ENCODE results near the gene MARCHF10.

MARCHF10 gene

DNA sequence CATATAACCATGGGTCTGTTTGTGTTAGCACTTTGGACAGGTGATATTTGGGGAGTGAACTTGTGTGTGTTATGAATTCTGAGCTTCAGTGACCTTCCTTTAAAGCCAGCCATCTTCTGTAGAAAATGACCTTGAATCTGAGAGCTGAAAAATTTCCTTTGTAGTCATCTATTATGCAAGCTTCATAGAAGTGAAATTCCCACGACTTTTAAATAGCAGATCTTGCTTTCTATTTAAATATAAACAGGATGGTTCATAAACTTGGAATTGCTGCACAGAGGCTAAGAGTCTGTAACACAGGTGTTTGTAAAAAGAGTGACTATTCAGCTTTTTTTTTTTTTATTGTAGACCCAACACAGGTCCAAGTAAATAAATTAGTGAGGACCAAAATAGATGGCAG lies 85.5 kb downstream of the MARCHF10 start:
- no peak for DNase-seq (ENCODE audit: low read depth, low spot score)
- Histone ChIP-seq H3K4me1 (ENCODE audit: insufficient read depth, insufficient read length) (peaks cover 6% of the 10 kb centered on the region), H3K4me3 (ENCODE audit: insufficient read length, low read depth) (no peak overlapping the region), H3K36me3 (ENCODE audit: insufficient read depth, insufficient read length, low read length) (no peaks in the 10 kb centered on the region), H3K27me3 (ENCODE audit: insufficient read depth, insufficient read length) (peaks cover 3% of the 10 kb centered on the region), H3K9me3 (ENCODE audit: insufficient read depth, low read length) (no peaks in the 10 kb centered on the region), H3K9ac (ENCODE audit: insufficient read length, low read depth) (no peak overlapping the region)
- no peak for TF ChIP-seq SUZ12 (IDR thresholded peaks at IDR 0.05; ENCODE audit: extremely low read depth, insufficient read depth, insufficient read length)
- no peak for TF ChIP-seq YY1 (IDR thresholded peaks at IDR 0.05; ENCODE audit: insufficient read depth, insufficient read length)
- TF ChIP-seq ZNF274 (IDR thresholded peaks at IDR 0.05; ENCODE audit: low read depth, low read length), result no peak

DNA sequence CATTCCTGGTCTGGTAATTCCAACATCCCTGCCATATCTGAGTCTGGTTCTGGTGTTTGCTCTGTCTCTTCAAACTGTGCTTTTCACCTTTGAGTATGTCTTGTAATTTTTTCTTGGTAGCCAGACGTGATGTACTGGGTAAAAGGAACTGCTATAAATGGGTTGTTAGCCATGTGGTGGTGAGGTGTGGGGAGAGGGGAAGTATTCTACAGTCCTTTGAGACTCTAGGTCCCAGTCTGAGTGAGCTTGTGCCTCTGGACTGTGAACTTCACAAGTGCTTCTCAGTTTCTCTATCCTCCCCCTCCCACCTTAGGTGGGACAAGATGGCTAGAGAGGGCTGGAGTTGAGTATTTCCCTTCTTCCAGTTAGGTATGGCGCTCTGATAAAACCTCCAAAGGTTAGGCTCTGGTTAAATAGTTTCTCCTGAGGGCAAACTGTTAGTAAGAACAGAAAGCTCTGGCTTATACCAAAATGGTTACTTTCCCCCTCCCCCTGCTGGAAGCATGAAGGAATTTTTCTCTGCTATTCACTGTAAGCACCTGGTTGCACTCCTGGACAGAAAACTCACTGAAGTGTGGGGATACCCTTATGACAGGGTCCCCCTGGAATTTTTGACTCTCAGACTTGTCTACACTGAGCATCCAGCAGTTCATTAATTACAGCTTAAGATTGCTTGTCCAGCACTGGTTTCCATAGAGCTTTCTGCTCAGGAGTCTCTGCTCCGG lies 87.8 kb downstream of the MARCHF10 start:
- no peak for TF ChIP-seq ZNF274 (IDR thresholded peaks at IDR 0.05; ENCODE audit: low read depth, low read length)
- no peak for TF ChIP-seq YY1 (IDR thresholded peaks at IDR 0.05; ENCODE audit: insufficient read depth, insufficient read length)
- TF ChIP-seq SUZ12 (IDR thresholded peaks at IDR 0.05; ENCODE audit: extremely low read depth, insufficient read depth, insufficient read length), result no peak
- Histone ChIP-seq H3K36me3 (ENCODE audit: insufficient read depth, insufficient read length, low read length) (no peaks in the 10 kb centered on the region), H3K9ac (ENCODE audit: insufficient read length, low read depth) (no peak overlapping the region), H3K9me3 (ENCODE audit: insufficient read depth, low read length) (no peaks in the 10 kb centered on the region), H3K4me1 (ENCODE audit: insufficient read depth, insufficient read length) (peaks cover 6% of the 10 kb centered on the region), H3K27me3 (ENCODE audit: insufficient read depth, insufficient read length) (peaks cover 5% of the 10 kb centered on the region), H3K4me3 (ENCODE audit: insufficient read length, low read depth) (no peak overlapping the region)
- DNase-seq (ENCODE audit: low read depth, low spot score), result no peak

DNA sequence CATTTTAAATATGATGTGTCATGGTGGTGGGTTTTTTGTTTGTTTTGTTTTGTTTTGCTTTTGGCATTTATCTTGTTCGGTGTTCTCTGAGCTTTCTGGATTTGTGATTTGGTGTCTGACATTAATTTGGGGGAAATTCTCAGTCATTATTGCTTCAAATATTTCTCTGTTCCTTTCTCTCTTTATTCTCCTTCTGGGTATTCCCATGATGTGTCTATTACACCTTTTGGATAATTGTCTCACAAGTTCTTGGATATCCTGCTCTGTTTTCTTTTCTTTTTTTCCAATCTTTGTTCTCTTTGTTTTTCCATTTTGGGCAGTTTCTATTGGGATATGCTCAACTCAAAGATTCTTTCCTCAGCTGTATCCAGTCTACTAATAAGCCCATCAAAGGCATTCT lies 88.5 kb downstream of the MARCHF10 start:
- no peak for DNase-seq (ENCODE audit: low read depth, low spot score)
- TF ChIP-seq ZNF274 (IDR thresholded peaks at IDR 0.05; ENCODE audit: low read depth, low read length) (no peak), YY1 (IDR thresholded peaks at IDR 0.05; ENCODE audit: insufficient read depth, insufficient read length) (no peak), SUZ12 (IDR thresholded peaks at IDR 0.05; ENCODE audit: extremely low read depth, insufficient read depth, insufficient read length) (no peak)
- H3K4me1 ChIP-seq (ENCODE audit: insufficient read depth, insufficient read length), result peaks cover 6% of the 10 kb centered on the region
- H3K4me3 ChIP-seq (ENCODE audit: insufficient read length, low read depth), result no peak overlapping the region
- H3K9me3 ChIP-seq (ENCODE audit: insufficient read depth, low read length), result no peaks in the 10 kb centered on the region
- peaks cover 5% of the 10 kb centered on the region for H3K27me3 ChIP-seq (ENCODE audit: insufficient read depth, insufficient read length)
- H3K9ac ChIP-seq (ENCODE audit: insufficient read length, low read depth), result no peak overlapping the region
- H3K36me3 ChIP-seq (ENCODE audit: insufficient read depth, insufficient read length, low read length), result no peaks in the 10 kb centered on the region

DNA sequence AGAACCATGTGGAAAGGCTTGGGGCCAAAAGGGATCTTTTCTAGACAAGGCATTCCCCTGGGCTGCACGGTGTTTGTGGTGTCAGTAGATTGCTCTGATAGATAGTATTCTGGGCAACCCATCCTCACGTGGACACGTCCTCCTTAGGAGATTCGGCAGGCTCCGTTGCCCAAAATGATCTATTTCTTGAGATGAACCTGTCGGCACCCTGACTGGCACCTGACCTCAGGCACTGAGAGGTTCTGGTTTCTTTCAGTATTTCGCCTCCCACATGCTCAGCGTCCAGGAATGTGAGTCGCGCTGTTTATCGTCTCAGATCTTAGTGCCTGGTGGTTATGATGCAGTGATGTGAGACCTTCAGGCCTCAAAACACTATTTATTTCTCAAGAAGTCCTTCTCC lies 89.7 kb downstream of the MARCHF10 start:
- Histone ChIP-seq H3K36me3 (ENCODE audit: insufficient read depth, insufficient read length, low read length) (no peaks in the 10 kb centered on the region), H3K27me3 (ENCODE audit: insufficient read depth, insufficient read length) (peaks cover 9% of the 10 kb centered on the region), H3K9me3 (ENCODE audit: insufficient read depth, low read length) (no peaks in the 10 kb centered on the region), H3K4me3 (ENCODE audit: insufficient read length, low read depth) (no peak overlapping the region), H3K4me1 (ENCODE audit: insufficient read depth, insufficient read length) (no peaks in the 10 kb centered on the region), H3K9ac (ENCODE audit: insufficient read length, low read depth) (no peak overlapping the region)
- no peak for DNase-seq (ENCODE audit: low read depth, low spot score)
- no peak for TF ChIP-seq ZNF274 (IDR thresholded peaks at IDR 0.05; ENCODE audit: low read depth, low read length)
- TF ChIP-seq SUZ12 (IDR thresholded peaks at IDR 0.05; ENCODE audit: extremely low read depth, insufficient read depth, insufficient read length), result no peak
- TF ChIP-seq YY1 (IDR thresholded peaks at IDR 0.05; ENCODE audit: insufficient read depth, insufficient read length), result no peak

DNA sequence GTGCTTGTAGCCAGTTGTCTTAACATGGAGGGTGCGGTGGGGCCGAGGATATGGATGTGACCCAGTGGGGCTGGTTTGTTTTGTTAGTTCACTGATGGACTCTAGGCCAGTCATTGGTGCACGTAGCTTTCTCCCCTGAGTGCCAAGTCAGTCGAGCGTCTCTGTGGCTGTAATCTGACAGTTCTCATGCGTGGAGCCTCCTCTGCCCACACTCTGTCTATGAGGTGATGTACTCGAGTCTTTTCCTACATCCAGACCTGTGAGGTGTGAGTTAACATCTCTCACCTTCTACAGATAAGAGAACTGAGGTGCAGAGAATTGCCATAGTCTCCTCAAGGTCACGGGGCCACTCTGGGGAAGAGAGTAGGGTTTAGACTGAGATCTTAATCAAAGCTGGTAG lies 90.2 kb downstream of the MARCHF10 start:
- H3K9me3 ChIP-seq (ENCODE audit: insufficient read depth, low read length), result no peaks in the 10 kb centered on the region
- no peaks in the 10 kb centered on the region for H3K36me3 ChIP-seq (ENCODE audit: insufficient read depth, insufficient read length, low read length)
- no peak overlapping the region for H3K4me3 ChIP-seq (ENCODE audit: insufficient read length, low read depth)
- TF ChIP-seq ZNF274 (IDR thresholded peaks at IDR 0.05; ENCODE audit: low read depth, low read length) (no peak), YY1 (IDR thresholded peaks at IDR 0.05; ENCODE audit: insufficient read depth, insufficient read length) (no peak), SUZ12 (IDR thresholded peaks at IDR 0.05; ENCODE audit: extremely low read depth, insufficient read depth, insufficient read length) (no peak)
- H3K9ac ChIP-seq (ENCODE audit: insufficient read length, low read depth), result no peak overlapping the region
- peaks cover 9% of the 10 kb centered on the region for H3K27me3 ChIP-seq (ENCODE audit: insufficient read depth, insufficient read length)
- DNase-seq (ENCODE audit: low read depth, low spot score), result no peak
- no peaks in the 10 kb centered on the region for H3K4me1 ChIP-seq (ENCODE audit: insufficient read depth, insufficient read length)

DNA sequence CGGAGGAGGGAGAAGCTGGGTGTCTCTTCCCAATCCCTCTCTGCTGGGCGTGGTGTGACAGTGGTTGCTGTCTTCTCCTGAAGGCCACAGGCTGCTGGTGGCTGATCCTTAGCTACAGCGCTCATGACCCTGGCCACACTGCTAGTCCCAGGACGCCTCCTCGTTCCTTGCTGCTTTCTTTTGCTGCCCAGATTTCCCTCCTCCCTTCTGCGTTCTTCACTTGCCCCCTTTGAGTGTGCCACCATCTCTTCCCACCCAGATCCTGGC lies 90.6 kb downstream of the MARCHF10 start:
- Histone ChIP-seq H3K9ac (ENCODE audit: insufficient read length, low read depth) (no peak overlapping the region), H3K36me3 (ENCODE audit: insufficient read depth, insufficient read length, low read length) (no peaks in the 10 kb centered on the region)

DNA sequence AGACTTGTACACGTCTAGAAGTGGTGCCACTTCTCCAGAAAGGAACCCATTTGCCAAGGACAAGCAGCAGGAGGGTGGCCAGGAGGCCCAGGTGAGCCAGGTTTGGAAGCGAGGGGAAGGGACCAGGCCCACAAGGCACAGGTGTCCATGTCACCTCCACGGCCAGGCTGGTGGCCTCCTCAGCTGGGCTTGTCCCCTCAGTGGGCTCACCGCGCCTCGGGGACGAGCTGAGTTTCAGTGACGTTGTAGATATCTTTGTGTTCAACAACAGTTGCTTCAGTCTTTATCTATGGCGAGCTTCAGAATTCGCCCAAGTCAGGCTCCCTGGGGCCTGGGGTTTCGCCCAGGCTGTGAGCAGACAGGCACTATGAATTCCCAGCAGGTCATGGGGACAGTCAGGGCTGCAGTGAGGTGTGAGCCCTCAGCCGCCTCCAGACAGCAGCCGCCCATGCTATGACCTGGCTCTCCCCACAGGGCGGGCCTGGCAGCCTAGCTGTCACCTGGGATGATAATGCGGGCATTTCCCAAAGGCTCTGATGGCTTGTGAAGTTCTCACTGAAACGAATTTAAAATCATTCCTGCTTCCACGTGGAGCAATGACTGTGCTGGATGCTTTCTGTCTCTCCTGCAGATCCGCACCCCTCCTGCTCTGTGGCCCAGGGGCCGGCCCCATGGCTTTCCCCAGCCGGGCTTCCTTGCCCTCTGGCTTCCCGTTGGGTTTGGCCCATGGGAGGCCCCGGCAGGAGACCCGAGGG lies 91.1 kb downstream of the MARCHF10 start:
- Histone ChIP-seq H3K4me1 (ENCODE audit: insufficient read depth, insufficient read length) (no peaks in the 10 kb centered on the region), H3K9ac (ENCODE audit: insufficient read length, low read depth) (no peak overlapping the region), H3K4me3 (ENCODE audit: insufficient read length, low read depth) (no peak overlapping the region), H3K36me3 (ENCODE audit: insufficient read depth, insufficient read length, low read length) (no peaks in the 10 kb centered on the region), H3K9me3 (ENCODE audit: insufficient read depth, low read length) (no peaks in the 10 kb centered on the region), H3K27me3 (ENCODE audit: insufficient read depth, insufficient read length) (peaks cover 12% of the 10 kb centered on the region)
- TF ChIP-seq YY1 (IDR thresholded peaks at IDR 0.05; ENCODE audit: insufficient read depth, insufficient read length) (no peak), SUZ12 (IDR thresholded peaks at IDR 0.05; ENCODE audit: extremely low read depth, insufficient read depth, insufficient read length) (no peak), ZNF274 (IDR thresholded peaks at IDR 0.05; ENCODE audit: low read depth, low read length) (no peak)
- no peak for DNase-seq (ENCODE audit: low read depth, low spot score)

More for the DNA sequence above, 90.6 kb downstream of the MARCHF10 start:
- no peaks in the 10 kb centered on the region for H3K4me1 ChIP-seq (ENCODE audit: insufficient read depth, insufficient read length)
- H3K9me3 ChIP-seq (ENCODE audit: insufficient read depth, low read length), result no peaks in the 10 kb centered on the region
- no peak for TF ChIP-seq SUZ12 (IDR thresholded peaks at IDR 0.05; ENCODE audit: extremely low read depth, insufficient read depth, insufficient read length)
- TF ChIP-seq ZNF274 (IDR thresholded peaks at IDR 0.05; ENCODE audit: low read depth, low read length), result no peak
- TF ChIP-seq YY1 (IDR thresholded peaks at IDR 0.05; ENCODE audit: insufficient read depth, insufficient read length), result no peak
- no peak for DNase-seq (ENCODE audit: low read depth, low spot score)
- no peak overlapping the region for H3K4me3 ChIP-seq (ENCODE audit: insufficient read length, low read depth)
- peaks cover 9% of the 10 kb centered on the region for H3K27me3 ChIP-seq (ENCODE audit: insufficient read depth, insufficient read length)

Data from NT2/D1 (cell line).